HG03354 (cell line): Measurements from ENCODE around the gene EML4.
"Not testable (repeated sequence)": the region's sequence is repeated elsewhere in the genome, so short reads cannot be mapped to it uniquely, and the experiment has no call there.

Experiments
- ATAC-seq: cut with Tn5 transposase; IDR thresholded peaks from one replicate; pipeline ENCODE4 v1.9.1; 2021; ENCODE audit warnings: mild to moderate bottlenecking; ENCODE audit not compliant: unreplicated experiment, poor library complexity, severe bottlenecking

The EML4 gene

GRCh38 chr2:42239811-42240210, 70.7 kb downstream of the EML4 start:
- ATAC-seq: no peak

- no peak for ATAC-seq
These were observed 72.4 kb downstream of the EML4 start for GRCh38 chr2:42241517-42241916.

GRCh38 chr2:42243297-42243696, 74.1 kb downstream of the EML4 start:
- no peak for ATAC-seq

- no peak for ATAC-seq
These were observed 75.4 kb downstream of the EML4 start for GRCh38 chr2:42244520-42244919.

GRCh38 chr2:42245396-42245795, 76.2 kb downstream of the EML4 start:
- no peak for ATAC-seq

GRCh38 chr2:42246562-42246961, 77.4 kb downstream of the EML4 start:
- ATAC-seq: no peak

- ATAC-seq: no peak
These were observed 79.7 kb downstream of the EML4 start for GRCh38 chr2:42248846-42249245.

- no peak for ATAC-seq
These were observed 80.1 kb downstream of the EML4 start for GRCh38 chr2:42249284-42249683.

- ATAC-seq: no peak
These were observed 80.7 kb downstream of the EML4 start for GRCh38 chr2:42249887-42250286.

GRCh38 chr2:42250925-42251324, 81.8 kb downstream of the EML4 start:
- ATAC-seq: no peak

- no peak for ATAC-seq
These were observed 83.3 kb downstream of the EML4 start for GRCh38 chr2:42252464-42252863.

GRCh38 chr2:42254186-42254895, 85.2 kb downstream of the EML4 start:
- no peak for ATAC-seq

GRCh38 chr2:42256505-42256904, 87.4 kb downstream of the EML4 start:
- peak; percentile 89 for ATAC-seq

- ATAC-seq: no peak
These were observed 92.5 kb downstream of the EML4 start for GRCh38 chr2:42261518-42262195.

GRCh38 chr2:42266236-42266635, 97.1 kb downstream of the EML4 start:
- ATAC-seq: no peak

GRCh38 chr2:42267530-42267929, 98.4 kb downstream of the EML4 start:
- no peak for ATAC-seq

GRCh38 chr2:42268528-42269151, 99.5 kb downstream of the EML4 start:
- no peak for ATAC-seq

- ATAC-seq: no peak
These were observed 101.6 kb downstream of the EML4 start for GRCh38 chr2:42270757-42271156.

GRCh38 chr2:42271246-42271645, 102.1 kb downstream of the EML4 start:
- ATAC-seq: not testable (repeated sequence)

- ATAC-seq: no peak
These were observed 105.7 kb downstream of the EML4 start for GRCh38 chr2:42274863-42275262.
